ENCODE data around the gene RAI1.

Gene RAI1

GRCh38 chr17:17716837-17717523, 35.7 kb downstream of the RAI1 start:
- DNase-seq (ENCODE audit: low spot score), result no peak

- DNase-seq (ENCODE audit: low spot score), result no peak
These were observed 37.0 kb downstream of the RAI1 start for GRCh38 chr17:17718251-17718650.

GRCh38 chr17:17719199-17719940, 38.1 kb downstream of the RAI1 start:
- DNase-seq (ENCODE audit: low spot score), result no peak

GRCh38 chr17:17719966-17720543, 38.8 kb downstream of the RAI1 start:
- no peak for DNase-seq (ENCODE audit: low spot score)

GRCh38 chr17:17721140-17721668, 39.9 kb downstream of the RAI1 start:
- DNase-seq (ENCODE audit: low spot score), result no peak

- no peak for DNase-seq (ENCODE audit: low spot score)
These were observed 41.0 kb downstream of the RAI1 start for GRCh38 chr17:17722081-17722905.

GRCh38 chr17:17722906-17723353, 41.7 kb downstream of the RAI1 start:
- DNase-seq (ENCODE audit: low spot score), result no peak

DNA sequence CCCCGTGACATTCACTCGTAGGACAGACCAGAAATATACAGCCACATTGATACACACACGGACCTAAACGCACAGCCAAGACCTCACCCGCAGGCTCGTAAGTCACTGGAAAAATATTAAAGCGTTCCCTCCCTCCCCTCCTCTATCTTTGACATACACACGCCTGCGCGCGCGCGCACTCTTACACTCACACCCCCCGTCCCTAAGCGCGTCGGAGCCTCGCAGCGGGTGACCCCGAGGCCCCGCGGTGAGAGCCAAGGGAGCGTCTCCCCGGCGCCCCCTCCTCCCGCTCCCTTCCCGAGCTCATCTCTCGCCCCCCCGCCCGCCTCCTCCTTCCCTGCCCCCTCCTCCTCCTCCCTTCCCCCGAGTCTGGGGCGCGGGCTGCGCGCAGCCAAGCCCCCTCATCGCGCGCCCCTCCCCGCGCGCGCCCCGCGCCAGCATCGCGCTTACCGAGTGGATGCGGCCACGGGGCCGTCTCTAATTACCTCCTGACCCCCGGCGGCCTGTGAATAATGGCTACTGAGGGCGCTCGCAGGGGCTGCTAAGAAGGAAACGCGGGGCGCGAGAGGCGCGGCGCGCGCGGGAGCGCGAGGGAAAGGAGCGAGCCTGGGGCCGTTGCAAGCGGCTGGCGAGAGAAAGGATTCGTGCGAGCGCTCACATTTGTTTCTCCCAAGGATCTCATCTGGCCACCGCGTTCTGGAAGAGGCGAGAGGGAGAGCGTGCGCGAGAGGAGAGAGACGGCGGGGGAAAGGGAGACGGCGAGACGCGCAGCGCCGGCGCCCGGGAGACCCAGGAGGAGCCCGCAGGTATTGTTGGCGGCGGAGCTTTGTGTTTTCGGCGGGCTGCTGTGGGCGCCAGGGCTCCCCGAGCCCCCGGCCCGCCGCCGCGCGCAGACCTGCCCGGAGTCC, 42.4 kb downstream of the RAI1 start:
- DNase-seq (ENCODE audit: low spot score), result peak; percentile 81

DNA sequence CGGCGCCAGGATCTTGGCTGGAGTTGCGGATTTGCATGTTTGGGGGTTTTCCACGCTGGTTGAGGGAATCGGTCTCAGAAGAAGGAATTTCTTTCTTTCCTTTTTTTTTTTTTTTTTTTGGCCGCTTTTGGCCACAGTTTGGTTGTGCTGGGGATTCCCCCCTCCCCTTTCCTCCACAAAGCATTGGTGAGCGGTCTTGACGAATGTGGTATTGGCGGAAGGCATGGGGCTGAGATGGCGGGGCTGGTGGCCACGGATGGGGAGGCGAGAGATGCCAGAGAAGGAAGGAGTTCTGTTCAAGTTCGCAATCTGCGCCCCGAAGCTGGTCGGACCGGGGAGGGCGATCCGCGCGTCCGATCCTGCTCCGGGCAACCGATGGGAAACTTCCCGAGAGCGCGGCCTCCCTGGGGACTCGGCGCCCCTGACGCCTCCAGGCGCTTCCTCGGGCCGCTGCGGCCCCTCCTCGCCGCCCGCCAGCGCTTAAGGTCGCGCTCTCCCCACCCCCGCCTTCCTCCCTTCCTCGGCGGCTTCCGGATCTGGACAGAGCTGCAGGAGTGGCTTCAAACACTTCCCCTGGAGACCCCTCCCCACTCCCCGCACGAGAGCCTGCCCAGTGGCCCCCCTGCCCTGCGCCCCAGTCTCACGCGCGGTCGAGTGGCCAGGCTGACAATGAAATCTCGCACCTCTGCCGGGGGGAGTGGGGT, 43.2 kb downstream of the RAI1 start:
- DNase-seq (ENCODE audit: low spot score), result peak; percentile 63

- DNase-seq (ENCODE audit: low spot score), result no peak
These were observed 43.9 kb downstream of the RAI1 start for GRCh38 chr17:17725011-17725751.

GRCh38 chr17:17725752-17726457, 44.6 kb downstream of the RAI1 start:
- no peak for DNase-seq (ENCODE audit: low spot score)

DNA sequence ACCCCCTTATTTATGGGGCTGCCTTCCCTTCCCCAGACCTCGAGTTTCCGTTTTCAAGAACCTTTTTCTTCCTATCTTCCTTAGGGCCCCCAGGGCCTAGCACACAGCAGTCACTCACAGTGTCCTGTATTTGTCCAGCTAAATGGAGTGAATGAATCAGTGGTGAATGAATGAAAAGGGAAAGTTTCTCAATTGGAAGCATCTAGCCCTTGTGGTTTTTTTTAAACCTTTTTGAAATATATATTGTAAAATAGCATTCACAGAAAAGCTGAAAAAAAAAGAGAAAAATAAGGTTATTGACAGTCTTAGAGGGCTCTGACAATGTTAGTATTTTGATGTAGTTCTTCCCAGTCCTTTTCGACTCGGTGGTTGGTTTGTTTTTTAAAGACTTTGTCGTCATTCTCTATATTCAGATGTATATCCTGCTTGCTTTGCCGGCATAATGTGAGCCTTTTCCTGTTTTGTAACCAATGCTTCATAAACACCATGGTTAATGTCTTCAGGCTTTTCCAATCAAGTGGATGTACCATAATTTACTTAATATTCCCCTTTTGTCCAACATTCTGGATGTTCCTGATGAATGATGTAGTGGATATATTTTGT, 45.3 kb downstream of the RAI1 start:
- no peak for DNase-seq (ENCODE audit: low spot score)

- DNase-seq (ENCODE audit: low spot score), result no peak
These were observed 45.9 kb downstream of the RAI1 start for GRCh38 chr17:17727111-17727659.

DNA sequence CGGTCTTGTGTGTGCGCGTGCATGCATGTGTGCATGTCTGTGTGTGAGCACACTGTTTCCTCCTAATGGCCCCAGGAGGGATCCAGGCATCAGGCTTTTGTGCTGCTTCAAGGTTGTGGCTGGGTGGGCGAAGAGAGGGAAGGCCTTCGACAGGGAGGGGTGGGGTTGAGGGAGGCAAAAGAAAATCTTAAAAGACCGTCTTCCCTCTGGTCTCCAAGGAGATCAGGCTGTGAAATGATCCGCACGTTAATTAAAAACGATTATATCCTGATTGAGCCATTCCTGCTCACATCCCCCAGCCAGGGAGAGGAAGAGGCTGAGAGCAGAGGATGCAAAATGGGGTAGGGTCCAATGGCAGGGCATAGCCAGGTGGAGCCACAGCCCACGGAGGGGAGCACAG, 46.9 kb downstream of the RAI1 start:
- no peak for DNase-seq (ENCODE audit: low spot score)

DNA sequence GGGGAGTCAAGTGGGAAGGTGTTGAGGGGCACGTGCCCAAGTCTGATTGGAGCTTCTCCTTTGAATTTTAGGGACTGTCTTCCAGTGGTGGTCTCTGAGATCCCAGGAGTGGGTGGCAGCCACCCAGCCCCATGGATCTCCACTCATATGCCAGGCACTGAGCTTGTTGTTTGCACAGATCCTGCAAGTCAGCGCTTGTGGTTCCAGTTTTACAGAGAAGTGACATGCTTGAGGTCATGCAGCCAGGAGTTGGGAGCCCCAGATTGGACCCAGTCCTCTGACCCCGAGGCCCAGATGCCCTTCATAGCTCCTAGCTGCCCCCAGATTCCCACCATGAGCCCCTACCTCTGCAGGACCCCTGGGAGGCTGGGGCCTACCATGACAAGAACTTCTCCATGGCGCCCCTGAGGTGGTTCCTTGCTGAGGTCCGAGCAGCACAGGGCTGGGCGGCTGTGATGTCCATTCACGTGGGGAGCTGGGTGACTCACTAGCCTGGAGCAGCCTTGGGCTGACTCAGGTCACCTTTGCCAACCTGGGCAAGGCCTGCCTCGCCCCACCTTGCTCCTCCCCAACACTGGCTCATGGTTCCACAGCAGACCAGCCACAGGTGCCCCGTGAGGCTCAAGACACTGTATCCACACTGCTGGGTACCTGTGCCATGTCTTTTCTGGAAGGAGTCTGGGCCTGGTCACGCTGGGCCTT, 47.4 kb downstream of the RAI1 start:
- no peak for DNase-seq (ENCODE audit: low spot score)

GRCh38 chr17:17729620-17730249, 48.5 kb downstream of the RAI1 start:
- no peak for DNase-seq (ENCODE audit: low spot score)

DNA sequence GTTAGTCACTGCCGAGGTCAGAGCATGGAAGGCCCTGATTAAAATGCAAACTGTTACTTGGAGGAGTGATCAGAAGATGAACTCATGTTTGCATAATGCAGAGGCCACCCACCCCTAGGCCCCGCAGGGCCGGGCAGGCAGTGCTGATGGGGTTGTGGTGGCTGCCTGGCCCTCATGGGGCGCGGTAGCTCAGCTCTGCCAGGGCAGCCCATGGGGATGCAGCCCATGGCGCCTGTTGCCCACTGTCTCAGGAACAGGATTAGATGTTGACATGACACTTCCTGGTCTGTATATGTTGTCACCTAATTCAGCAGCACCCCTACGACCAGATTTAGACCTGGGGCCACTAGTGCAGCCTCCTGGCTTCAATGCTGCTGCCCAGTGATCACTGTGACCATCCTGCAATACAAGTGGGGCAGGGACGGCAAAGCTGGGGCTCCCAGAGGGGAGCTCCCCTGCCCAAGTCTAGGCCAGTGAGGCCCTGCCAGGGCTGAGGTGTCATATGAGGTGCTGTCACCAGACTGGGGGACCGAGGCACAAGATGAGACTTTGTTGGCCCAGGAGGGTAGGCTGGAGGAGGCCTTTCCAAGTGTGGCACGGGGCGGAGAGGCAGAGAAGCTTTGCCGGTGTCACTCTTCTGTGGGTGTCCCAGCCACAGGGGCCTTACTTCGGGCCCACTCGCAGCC, 49.1 kb downstream of the RAI1 start:
- no peak for DNase-seq (ENCODE audit: low spot score)
